ENCODE data around the gene UTP14C. TPM values are rescaled to one million over a fixed set of nuclear protein-coding genes. Genes with fewer than 3 reads are reported as not detected.

UTP14C gene
- total and polyA plus RNA-seq, 12 donors = 1.4 to 21.4 (median 14.1) TPM

GRCh38 chr13:51988988-51989618 lies 35.4 kb upstream of the UTP14C start:
- H3K36me3 ChIP-seq (replicated peaks in 1 of 2) = no peaks in the 10 kb centered on the region
- intact Hi-C loops (cut with DNase I) = no loop called here
- H3K4me3 ChIP-seq = no peak overlapping the region
- TF ChIP-seq CTCF (IDR thresholded peaks at IDR 0.05) (no peak), POLR2A (IDR thresholded peaks at IDR 0.05) (no peak)
- H3K27me3 ChIP-seq = no peaks in the 10 kb centered on the region
- no peaks in the 10 kb centered on the region for H3K9me3 ChIP-seq (replicated peaks in 1 of 3)
- DNase-seq = no peak
- 75 to 82% (median 79%) methylated on average over 3 of the region's 3 CpGs for WGBS, 4 donors
- no peak overlapping the region for H3K27ac ChIP-seq
- H3K4me1 ChIP-seq (replicated peaks in 1 of 2) = no peaks in the 10 kb centered on the region

DNA sequence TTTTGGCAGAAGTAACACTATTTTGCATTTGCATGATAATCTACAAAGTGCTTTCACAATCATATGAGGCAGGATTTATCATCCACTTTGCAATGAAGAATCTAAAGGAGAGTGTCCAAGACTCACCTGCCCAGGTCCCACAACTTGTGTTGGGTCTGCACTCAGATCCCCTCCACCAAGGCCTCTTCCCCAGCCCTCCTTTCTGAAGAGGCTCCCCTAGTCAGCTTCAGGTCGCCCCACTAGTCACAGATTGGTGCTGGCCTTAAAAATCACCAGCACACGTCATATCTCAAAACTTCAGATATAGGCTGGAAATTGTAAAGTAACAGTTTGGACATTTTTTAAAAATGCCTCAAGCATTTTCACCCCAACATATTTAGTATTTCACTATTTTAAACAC lies 30.8 kb upstream of the UTP14C start:
- Histone ChIP-seq H3K27me3 (no peaks in the 10 kb centered on the region), H3K27ac (no peak overlapping the region), H3K36me3 (replicated peaks in 1 of 2) (no peaks in the 10 kb centered on the region), H3K4me1 (replicated peaks in 1 of 2) (no peaks in the 10 kb centered on the region), H3K4me3 (no peak overlapping the region), H3K9me3 (replicated peaks in 1 of 3) (no peaks in the 10 kb centered on the region)
- TF ChIP-seq POLR2A (IDR thresholded peaks at IDR 0.05) (no peak), CTCF (IDR thresholded peaks at IDR 0.05) (no peak)
- no peak for DNase-seq
- intact Hi-C loops (cut with DNase I) = no loop called here
- WGBS, 4 donors = 86 to 95% (median 93%) methylated on average over 2 of the region's 2 CpGs

GRCh38 chr13:51995677-51996551 lies 28.6 kb upstream of the UTP14C start:
- Histone ChIP-seq H3K27me3 (no peaks in the 10 kb centered on the region), H3K27ac (no peak overlapping the region), H3K4me3 (no peak overlapping the region), H3K36me3 (replicated peaks in 1 of 2) (no peaks in the 10 kb centered on the region), H3K4me1 (replicated peaks in 1 of 2) (no peaks in the 10 kb centered on the region), H3K9me3 (replicated peaks in 1 of 3) (no peaks in the 10 kb centered on the region)
- DNase-seq = peak in 1 of 7 donors; percentile 7
- intact Hi-C loops (cut with DNase I) = no loop called here
- TF ChIP-seq CTCF (IDR thresholded peaks at IDR 0.05) = no peak
- TF ChIP-seq POLR2A (IDR thresholded peaks at IDR 0.05) = no peak
- 48 to 58% (median 54%) methylated on average over 5 to 9 of the region's 9 CpGs for WGBS, 4 donors

DNA sequence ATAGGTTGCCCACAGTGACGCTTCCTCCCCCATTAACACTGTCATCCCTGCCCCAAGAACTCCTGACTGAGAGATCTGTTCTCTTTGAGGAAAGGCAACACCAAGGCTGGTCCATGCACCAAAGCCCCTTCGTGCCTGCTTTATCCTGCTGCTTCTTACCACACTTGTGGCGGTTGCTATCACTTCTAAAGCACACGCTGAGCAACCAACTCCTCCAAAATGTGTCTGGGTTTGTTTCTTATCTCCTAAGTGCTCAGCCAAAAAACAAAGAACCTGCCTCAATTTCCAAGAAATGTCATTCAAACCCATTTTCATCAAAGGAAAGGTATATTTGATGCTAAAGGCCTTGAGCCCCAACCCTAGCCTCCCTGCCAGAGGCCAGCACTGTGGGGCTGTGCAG lies 27.9 kb upstream of the UTP14C start:
- WGBS, 4 donors = 84 to 92% (median 91%) methylated on average over 4 of the region's 4 CpGs
- H3K4me1 ChIP-seq (replicated peaks in 1 of 2) = no peaks in the 10 kb centered on the region
- H3K36me3 ChIP-seq (replicated peaks in 1 of 2) = no peaks in the 10 kb centered on the region
- DNase-seq = no peak
- no peaks in the 10 kb centered on the region for H3K27me3 ChIP-seq
- H3K9me3 ChIP-seq (replicated peaks in 1 of 3) = no peaks in the 10 kb centered on the region
- TF ChIP-seq POLR2A (IDR thresholded peaks at IDR 0.05) (no peak), CTCF (IDR thresholded peaks at IDR 0.05) (no peak)
- H3K27ac ChIP-seq = no peak overlapping the region
- intact Hi-C loops (cut with DNase I) = no loop called here
- no peak overlapping the region for H3K4me3 ChIP-seq
